HepG2 (cell line): Measurements from ENCODE around the gene HKDC1. TPM values are rescaled to one million over a fixed set of nuclear protein-coding genes. Genes with fewer than 3 reads are reported as not detected.
A peak's percentile ranks its signal among the peaks of the same experiment; 100 is the strongest.

Experiments used
- CCAR2 ChIP-seq: fragments of 200-400 bp; formaldehyde crosslinking; optimal IDR thresholded peaks from 2 replicates; pipeline ENCODE3; 2018; ENCODE audit warnings: low read depth, mild to moderate bottlenecking, low read length, moderate library complexity
- JUN ChIP-seq: sonication (generic); formaldehyde crosslinking; IDR thresholded peaks from 2 replicates; pipeline ENCODE4 v1.4.0; 2020; ENCODE audit warnings: mild to moderate bottlenecking, missing genetic modification reagents
- LCORL ChIP-seq, 2 experiments: fragments of 450-650 bp in 1 of 2; sonication (generic) in 1 of 2; formaldehyde crosslinking in 1 of 2; IDR thresholded peaks; 2 replicates each; pipeline versions ENCODE4 v1.5.0 to v1.6.1; 2017 to 2020; ENCODE audit warnings: antibody characterized with exemption in 1 of 2, missing genetic modification reagents in 1 of 2
- NCOA1 ChIP-seq: sonication (generic); formaldehyde crosslinking; IDR thresholded peaks from 2 replicates; pipeline ENCODE4 v1.9.0; 2021; ENCODE audit warnings: missing genetic modification reagents
- ONECUT2 ChIP-seq: sonication (generic); formaldehyde crosslinking; IDR thresholded peaks from 2 replicates; pipeline ENCODE4 v1.4.0; 2020; ENCODE audit warnings: missing genetic modification reagents
- PREB ChIP-seq: sonication (generic); formaldehyde crosslinking; IDR thresholded peaks from 2 replicates; pipeline ENCODE4 v1.4.0; 2020; ENCODE audit warnings: missing genetic modification reagents
- RBFOX2 ChIP-seq: fragments of 200-400 bp; formaldehyde crosslinking; IDR thresholded peaks from 2 replicates; pipeline ENCODE4 v1.6.1; 2017; ENCODE audit warnings: low read depth, mild to moderate bottlenecking, low read length
- ZBTB4 ChIP-seq: sonication (generic); formaldehyde crosslinking; IDR thresholded peaks from 2 replicates; pipeline ENCODE4 v1.4.0; 2020; ENCODE audit warnings: missing genetic modification reagents, mild to moderate bottlenecking, borderline replicate concordance
- ZNF160 ChIP-seq: sonication (generic); formaldehyde crosslinking; IDR thresholded peaks from 2 replicates; pipeline ENCODE4 v1.8.0; 2022; ENCODE audit warnings: mild to moderate bottlenecking, inconsistent platforms, missing genetic modification reagents
- ZNF280D ChIP-seq: sonication (generic); formaldehyde crosslinking; IDR thresholded peaks from 2 replicates; pipeline ENCODE4 v1.5.1; 2020; ENCODE audit warnings: mild to moderate bottlenecking, missing genetic modification reagents
- polyA plus RNA-seq, 8 experiments: library from polyadenylated mRNA; depleted of rRNA in 3 of 8; stranded (reverse) in 7 of 8; unstranded in 1 of 8; fragments of >200 nt; fragmentation: Illumina TruSeq in 4 of 8; extraction: Trizol in 4 of 8; gene quantifications; 2 replicates each; pipeline versions ENCODE4 v1.2.1 to v1.2.3, GENCODE V29; 2011 to 2016; ENCODE audit warnings: low read depth in 4 of 8, missing spikeins in 1 of 8, mixed read lengths in 1 of 8; ENCODE audit not compliant: insufficient read depth in 1 of 8
- total RNA-seq, 5 experiments: library from RNA; depleted of rRNA; stranded (reverse); fragments of >200 nt; fragmentation: Illumina TruSeq; extraction: Trizol; gene quantifications; 2 replicates each; pipeline ENCODE4 v1.2.3, GENCODE V29; 2016; ENCODE audit warnings: low read depth in 1 of 5
- TF ChIP-seq, protein P1 (sequence below): IDR thresholded peaks from 2 replicates; pipeline ENCODE4 v1.6.1; 2012; ENCODE audit warnings: low read depth, low read length, improper control_type of control experiment
- TF ChIP-seq, protein P2 (sequence below): IDR thresholded peaks from 2 replicates; pipeline ENCODE4 v1.6.1; 2016; ENCODE audit warnings: low read depth, missing genetic modification reagents, missing compliant biosample characterization

Gene HKDC1
- total and polyA plus RNA-seq, 2 of the 13 experiments (the other 11 are each of a cell fraction or from before 2014, with no cell fraction given): 8.1 to 12.4 TPM

- TF ChIP-seq, protein P1, sequence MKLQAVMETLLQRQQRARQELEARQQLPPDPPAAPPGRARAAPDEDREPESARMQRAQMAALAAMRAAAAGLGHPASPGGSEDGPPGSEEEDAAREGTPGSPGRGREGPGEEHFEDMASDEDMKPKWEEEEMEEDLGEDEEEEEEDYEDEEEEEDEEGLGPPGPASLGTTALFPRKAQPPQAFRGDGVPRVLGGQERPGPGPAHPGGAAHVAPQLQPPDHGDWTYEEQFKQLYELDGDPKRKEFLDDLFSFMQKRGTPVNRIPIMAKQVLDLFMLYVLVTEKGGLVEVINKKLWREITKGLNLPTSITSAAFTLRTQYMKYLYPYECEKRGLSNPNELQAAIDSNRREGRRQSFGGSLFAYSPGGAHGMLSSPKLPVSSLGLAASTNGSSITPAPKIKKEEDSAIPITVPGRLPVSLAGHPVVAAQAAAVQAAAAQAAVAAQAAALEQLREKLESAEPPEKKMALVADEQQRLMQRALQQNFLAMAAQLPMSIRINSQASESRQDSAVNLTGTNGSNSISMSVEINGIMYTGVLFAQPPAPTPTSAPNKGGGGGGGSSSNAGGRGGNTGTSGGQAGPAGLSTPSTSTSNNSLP: 0 out of 2 replicates have a peak, but pooled peaks have one; percentile 36
- no peak for TF ChIP-seq ONECUT2 (CRISPR knock-in tag)
- no peak for TF ChIP-seq ZNF280D (CRISPR knock-in tag)
- TF ChIP-seq RBFOX2: peak; percentile 93
- TF ChIP-seq NCOA1 (CRISPR knock-in tag): no peak
- peak; percentile 47; the same call in 1 of the 2 replicates for TF ChIP-seq LCORL (IDR thresholded peaks at IDR 0.05)
- TF ChIP-seq LCORL (CRISPR knock-in tag; IDR thresholded peaks at IDR 0.05): no peak
- TF ChIP-seq, protein P2, sequence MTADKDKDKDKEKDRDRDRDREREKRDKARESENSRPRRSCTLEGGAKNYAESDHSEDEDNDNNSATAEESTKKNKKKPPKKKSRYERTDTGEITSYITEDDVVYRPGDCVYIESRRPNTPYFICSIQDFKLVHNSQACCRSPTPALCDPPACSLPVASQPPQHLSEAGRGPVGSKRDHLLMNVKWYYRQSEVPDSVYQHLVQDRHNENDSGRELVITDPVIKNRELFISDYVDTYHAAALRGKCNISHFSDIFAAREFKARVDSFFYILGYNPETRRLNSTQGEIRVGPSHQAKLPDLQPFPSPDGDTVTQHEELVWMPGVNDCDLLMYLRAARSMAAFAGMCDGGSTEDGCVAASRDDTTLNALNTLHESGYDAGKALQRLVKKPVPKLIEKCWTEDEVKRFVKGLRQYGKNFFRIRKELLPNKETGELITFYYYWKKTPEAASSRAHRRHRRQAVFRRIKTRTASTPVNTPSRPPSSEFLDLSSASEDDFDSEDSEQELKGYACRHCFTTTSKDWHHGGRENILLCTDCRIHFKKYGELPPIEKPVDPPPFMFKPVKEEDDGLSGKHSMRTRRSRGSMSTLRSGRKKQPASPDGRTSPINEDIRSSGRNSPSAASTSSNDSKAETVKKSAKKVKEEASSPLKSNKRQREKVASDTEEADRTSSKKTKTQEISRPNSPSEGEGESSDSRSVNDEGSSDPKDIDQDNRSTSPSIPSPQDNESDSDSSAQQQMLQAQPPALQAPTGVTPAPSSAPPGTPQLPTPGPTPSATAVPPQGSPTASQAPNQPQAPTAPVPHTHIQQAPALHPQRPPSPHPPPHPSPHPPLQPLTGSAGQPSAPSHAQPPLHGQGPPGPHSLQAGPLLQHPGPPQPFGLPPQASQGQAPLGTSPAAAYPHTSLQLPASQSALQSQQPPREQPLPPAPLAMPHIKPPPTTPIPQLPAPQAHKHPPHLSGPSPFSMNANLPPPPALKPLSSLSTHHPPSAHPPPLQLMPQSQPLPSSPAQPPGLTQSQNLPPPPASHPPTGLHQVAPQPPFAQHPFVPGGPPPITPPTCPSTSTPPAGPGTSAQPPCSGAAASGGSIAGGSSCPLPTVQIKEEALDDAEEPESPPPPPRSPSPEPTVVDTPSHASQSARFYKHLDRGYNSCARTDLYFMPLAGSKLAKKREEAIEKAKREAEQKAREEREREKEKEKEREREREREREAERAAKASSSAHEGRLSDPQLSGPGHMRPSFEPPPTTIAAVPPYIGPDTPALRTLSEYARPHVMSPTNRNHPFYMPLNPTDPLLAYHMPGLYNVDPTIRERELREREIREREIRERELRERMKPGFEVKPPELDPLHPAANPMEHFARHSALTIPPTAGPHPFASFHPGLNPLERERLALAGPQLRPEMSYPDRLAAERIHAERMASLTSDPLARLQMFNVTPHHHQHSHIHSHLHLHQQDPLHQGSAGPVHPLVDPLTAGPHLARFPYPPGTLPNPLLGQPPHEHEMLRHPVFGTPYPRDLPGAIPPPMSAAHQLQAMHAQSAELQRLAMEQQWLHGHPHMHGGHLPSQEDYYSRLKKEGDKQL (CRISPR knock-in tag): no peak; the same call in 1 of the 2 replicates
- no peak for TF ChIP-seq PREB
- TF ChIP-seq ZBTB4 (CRISPR knock-in tag): 0 out of 2 replicates have a peak, but pooled peaks have one; percentile 37
- no peak for TF ChIP-seq CCAR2
- no peak for TF ChIP-seq ZNF160 (CRISPR knock-in tag)
- TF ChIP-seq JUN: no peak
Observed at GRCh38 chr10:69179743-69180524, 40.2 kb upstream of the HKDC1 start, which contains the start of gene SUPV3L1 (continued).
